Spleen (tissue), 7 donors: ENCODE data around the gene TBC1D10B.

ENCODE experiments used
- CTCF ChIP-seq, 11 experiments: fragments of 200-600 bp in 7 of 11; fragments of 450-650 bp in 4 of 11; sonication (generic) in 4 of 11; IDR thresholded peaks in 8 of 11; conservative IDR thresholded peaks in 3 of 11; 1 replicate in 7 of 11; 2 replicates in 4 of 11; pipeline versions ENCODE4 v1.4.0 to v1.8.0; 2016 to 2021; ENCODE audit warnings: antibody characterized with exemption in 11 of 11, inconsistent platforms in 4 of 11, mild to moderate bottlenecking in 1 of 11
- POLR2A ChIP-seq, 3 donors: fragments of 450-650 bp; IDR thresholded peaks; one replicate each; pipeline ENCODE4 v1.5.1; 2017; ENCODE audit warnings: antibody characterized with exemption in 3 of 3, mild to moderate bottlenecking in 1 of 3
- POLR2AphosphoS5 ChIP-seq, 3 donors: sonication (generic); formaldehyde crosslinking; IDR thresholded peaks; one replicate each; pipeline ENCODE4 v1.5.1; 2017; ENCODE audit warnings: antibody characterized with exemption in 3 of 3
- donor health status: DM: no; HTN: no; CAD: no; lungs with moderate emphysema.
- donor health status: DM: no; HTN: no; CAD: no.
- donor health status: DM: no; HTN: no; CAD: no.

- TF ChIP-seq CTCF (IDR thresholded peaks at IDR 0.05 in 8 of 11, conservative IDR thresholded peaks at IDR 0.05 in 3 of 11) (no peak), POLR2A (IDR thresholded peaks at IDR 0.05) (no peak), POLR2AphosphoS5 (IDR thresholded peaks at IDR 0.05) (no peak)
These were observed 22.2 kb downstream of the TBC1D10B start for GRCh38 chr16:30348113-30348512.
